ENCODE measurements around the gene ZNF48.
A peak's percentile ranks its signal among the peaks of the same experiment; 100 is the strongest.

GRCh38 chr16:30395155-30395991 lies at the start of gene ZNF48:
- TF ChIP-seq CTCF (IDR thresholded peaks at IDR 0.05), result peak; percentile 5 to 61 (median 8)
- TF ChIP-seq EP300 (IDR thresholded peaks at IDR 0.05), result no peak
- no peak for TF ChIP-seq POLR2A (IDR thresholded peaks at IDR 0.05)

All from ovary (tissue), 3 donors.